Calu3 (cell line): ENCODE results near the gene FAM156A. TPM values are rescaled to one million over a fixed set of nuclear protein-coding genes. Genes with fewer than 3 reads are reported as not detected.
A peak's percentile ranks its signal among the peaks of the same experiment; 100 is the strongest.
"Not testable (repeated sequence)": the region's sequence is repeated elsewhere in the genome, so short reads cannot be mapped to it uniquely, and the experiment has no call there.

ENCODE experiments used
- BruUV-seq: library from RNA; stranded (reverse); fragments of 400-500 nt; replicated peaks from 2 replicates; lab custom pipeline; 2021; lab: Mats Ljungman, UMichigan
- CTCF ChIA-PET: fragments of 300-600 bp; sonication (Branson Sonifier 250); formaldehyde crosslinking; loops from one replicate; lab custom pipeline; 2022; ENCODE audit warnings: antibody characterized with exemption; lab: Charles Lee
- DNase-seq: peaks from one replicate; pipeline ENCODE4 v3.0.0; 2022
- H3K27ac Mint-ChIP-seq: one replicate; pipeline ENCODE4 v1.8.0; 2022; ENCODE audit warnings: mixed read lengths; ENCODE audit not compliant: unreplicated experiment
- H3K27me3 Mint-ChIP-seq: one replicate; pipeline ENCODE4 v1.8.0; 2022; ENCODE audit warnings: mixed read lengths; ENCODE audit not compliant: unreplicated experiment
- H3K36me3 Mint-ChIP-seq: one replicate; pipeline ENCODE4 v1.8.0; 2022; ENCODE audit warnings: mild to moderate bottlenecking, moderate library complexity, mixed read lengths; ENCODE audit not compliant: insufficient read depth, unreplicated experiment
- H3K4me1 Mint-ChIP-seq: one replicate; pipeline ENCODE4 v1.8.0; 2022; ENCODE audit warnings: mild to moderate bottlenecking, low read depth, mixed read lengths; ENCODE audit not compliant: unreplicated experiment
- H3K4me3 Mint-ChIP-seq: one replicate; pipeline ENCODE4 v1.8.0; 2022; ENCODE audit warnings: mild to moderate bottlenecking, low read depth, moderate library complexity, mixed read lengths; ENCODE audit not compliant: unreplicated experiment
- H3K9me3 Mint-ChIP-seq: one replicate; pipeline ENCODE4 v1.8.0; 2022; ENCODE audit warnings: low read depth, mixed read lengths; ENCODE audit not compliant: unreplicated experiment
- intact Hi-C: fragments of 100-400 bp; cut with micrococcal nuclease; formaldehyde crosslinking; loops from one replicate; pipeline ENCODE4 v1.10.0; 2022; ENCODE audit not compliant: unreplicated experiment
- total RNA-seq: library from RNA; stranded (reverse); gene quantifications from 2 replicates; pipeline ENCODE4 v1.2.3, GENCODE V29; 2022
- TF ChIP-seq, protein P1 (sequence below): fragments of 200-600 bp; IDR thresholded peaks from one replicate; pipeline ENCODE4 v1.8.0; 2022; ENCODE audit warnings: antibody characterized with exemption; ENCODE audit not compliant: unreplicated experiment

FAM156A gene
- total RNA-seq, 1 experiment from 2014 or later, result 18.0 TPM

- BruUV-seq, result no TSS peak
- peak; percentile 94 for DNase-seq
- Mint-ChIP-seq H3K27me3 (peaks cover 20% of the 10 kb centered on the region), H3K36me3 (peaks cover 14% of the 10 kb centered on the region), H3K4me3 (peak overlapping the region; percentile 89), H3K9me3 (no peaks in the 10 kb centered on the region), H3K27ac (peak overlapping the region; percentile 100), H3K4me1 (peaks cover 12% of the 10 kb centered on the region)
- CTCF ChIA-PET, result interaction anchor here (0.5 to 1.6 kb wide), 3 partner anchors 60 to 78 kb away, joined by 3 read pairs; no protein-coding TSS in a partner anchor
- TF ChIP-seq, protein P1, sequence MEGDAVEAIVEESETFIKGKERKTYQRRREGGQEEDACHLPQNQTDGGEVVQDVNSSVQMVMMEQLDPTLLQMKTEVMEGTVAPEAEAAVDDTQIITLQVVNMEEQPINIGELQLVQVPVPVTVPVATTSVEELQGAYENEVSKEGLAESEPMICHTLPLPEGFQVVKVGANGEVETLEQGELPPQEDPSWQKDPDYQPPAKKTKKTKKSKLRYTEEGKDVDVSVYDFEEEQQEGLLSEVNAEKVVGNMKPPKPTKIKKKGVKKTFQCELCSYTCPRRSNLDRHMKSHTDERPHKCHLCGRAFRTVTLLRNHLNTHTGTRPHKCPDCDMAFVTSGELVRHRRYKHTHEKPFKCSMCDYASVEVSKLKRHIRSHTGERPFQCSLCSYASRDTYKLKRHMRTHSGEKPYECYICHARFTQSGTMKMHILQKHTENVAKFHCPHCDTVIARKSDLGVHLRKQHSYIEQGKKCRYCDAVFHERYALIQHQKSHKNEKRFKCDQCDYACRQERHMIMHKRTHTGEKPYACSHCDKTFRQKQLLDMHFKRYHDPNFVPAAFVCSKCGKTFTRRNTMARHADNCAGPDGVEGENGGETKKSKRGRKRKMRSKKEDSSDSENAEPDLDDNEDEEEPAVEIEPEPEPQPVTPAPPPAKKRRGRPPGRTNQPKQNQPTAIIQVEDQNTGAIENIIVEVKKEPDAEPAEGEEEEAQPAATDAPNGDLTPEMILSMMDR, result peak; percentile 75
- intact Hi-C loops, result no loop called here
These were observed 37.0 kb upstream of the FAM156A start for GRCh38 chrX:52995135-52995986.

- no TSS peak for BruUV-seq
- no peak for DNase-seq
- intact Hi-C loops, result no loop called here
- TF ChIP-seq, protein P1, result no peak
- Mint-ChIP-seq H3K9me3 (no peaks in the 10 kb centered on the region), H3K27ac (no peak overlapping the region), H3K4me1 (peaks cover 26% of the 10 kb centered on the region), H3K27me3 (no peaks in the 10 kb centered on the region), H3K36me3 (peaks cover 14% of the 10 kb centered on the region), H3K4me3 (no peak overlapping the region)
- CTCF ChIA-PET, result no interaction called here
These were observed 32.5 kb upstream of the FAM156A start for GRCh38 chrX:52990848-52991247.

- H3K9me3 Mint-ChIP-seq, intact Hi-C loops, H3K27ac Mint-ChIP-seq, H3K27me3 Mint-ChIP-seq, H3K36me3 Mint-ChIP-seq, H3K4me3 Mint-ChIP-seq, BruUV-seq, CTCF ChIA-PET: not testable (repeated sequence)
- DNase-seq, result peak; percentile 68
- H3K4me1 Mint-ChIP-seq, result peaks cover 26% of the 10 kb centered on the region
These were observed 31.8 kb upstream of the FAM156A start for GRCh38 chrX:52990011-52990631.

- Mint-ChIP-seq H3K9me3 (no peaks in the 10 kb centered on the region), H3K4me3 (no peak overlapping the region), H3K27me3 (no peaks in the 10 kb centered on the region), H3K4me1 (peaks cover 21% of the 10 kb centered on the region), H3K27ac (no peak overlapping the region), H3K36me3 (no peaks in the 10 kb centered on the region)
- intact Hi-C loops, result no loop called here
- peak; percentile 23 for DNase-seq
- TF ChIP-seq, protein P1, result no peak
- BruUV-seq, result no TSS peak
- CTCF ChIA-PET, result interaction anchor here (1.0 kb wide), 1 partner anchor 93 kb away, joined by 3 read pairs; the partner anchor contains the start of gene TSPYL2
These were observed 30.9 kb upstream of the FAM156A start for GRCh38 chrX:52988985-52989917.
